ENCODE measurements around the gene KRT71. TPM values are rescaled to one million over a fixed set of nuclear protein-coding genes. Genes with fewer than 3 reads are reported as not detected.

The KRT71 gene
- total RNA-seq, 1 experiment from 2014 or later: not detected

DNA sequence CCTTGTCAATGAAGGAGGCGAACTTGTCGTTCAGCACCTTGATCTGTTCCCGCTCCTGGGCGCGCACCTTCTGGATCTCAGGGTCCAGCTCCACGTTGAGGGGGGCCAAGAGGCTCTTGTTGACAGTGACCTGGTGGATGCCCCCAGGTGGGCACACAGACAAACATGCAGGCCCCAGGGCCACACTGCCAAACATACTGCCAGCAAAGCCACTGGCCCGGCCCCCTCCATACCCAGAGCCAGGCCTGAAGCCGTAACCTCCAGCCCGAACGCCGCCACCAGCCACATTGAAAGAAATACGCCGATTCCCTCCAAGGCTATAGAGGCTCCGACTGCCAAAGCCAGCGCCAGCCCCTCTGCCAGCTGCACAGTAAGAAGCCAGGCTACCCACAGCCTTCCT, 20.4 kb upstream of the KRT71 start:
- Mint-ChIP-seq H3K4me1 (ENCODE audit: low read depth, unreplicated experiment) (no peaks in the 10 kb centered on the region), H3K36me3 (ENCODE audit: insufficient read depth, unreplicated experiment) (no peaks in the 10 kb centered on the region), H3K27me3 (ENCODE audit: unreplicated experiment) (peaks cover 80% of the 10 kb centered on the region), H3K9me3 (ENCODE audit: low read depth, unreplicated experiment) (no peaks in the 10 kb centered on the region), H3K4me3 (ENCODE audit: low read depth, unreplicated experiment) (no peak overlapping the region), H3K27ac (ENCODE audit: unreplicated experiment) (no peak overlapping the region)
- intact Hi-C loops (cut with micrococcal nuclease; ENCODE audit: unreplicated experiment): no loop called here
- CTCF ChIA-PET: no interaction called here
- TF ChIP-seq, protein P1, sequence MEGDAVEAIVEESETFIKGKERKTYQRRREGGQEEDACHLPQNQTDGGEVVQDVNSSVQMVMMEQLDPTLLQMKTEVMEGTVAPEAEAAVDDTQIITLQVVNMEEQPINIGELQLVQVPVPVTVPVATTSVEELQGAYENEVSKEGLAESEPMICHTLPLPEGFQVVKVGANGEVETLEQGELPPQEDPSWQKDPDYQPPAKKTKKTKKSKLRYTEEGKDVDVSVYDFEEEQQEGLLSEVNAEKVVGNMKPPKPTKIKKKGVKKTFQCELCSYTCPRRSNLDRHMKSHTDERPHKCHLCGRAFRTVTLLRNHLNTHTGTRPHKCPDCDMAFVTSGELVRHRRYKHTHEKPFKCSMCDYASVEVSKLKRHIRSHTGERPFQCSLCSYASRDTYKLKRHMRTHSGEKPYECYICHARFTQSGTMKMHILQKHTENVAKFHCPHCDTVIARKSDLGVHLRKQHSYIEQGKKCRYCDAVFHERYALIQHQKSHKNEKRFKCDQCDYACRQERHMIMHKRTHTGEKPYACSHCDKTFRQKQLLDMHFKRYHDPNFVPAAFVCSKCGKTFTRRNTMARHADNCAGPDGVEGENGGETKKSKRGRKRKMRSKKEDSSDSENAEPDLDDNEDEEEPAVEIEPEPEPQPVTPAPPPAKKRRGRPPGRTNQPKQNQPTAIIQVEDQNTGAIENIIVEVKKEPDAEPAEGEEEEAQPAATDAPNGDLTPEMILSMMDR (IDR thresholded peaks at IDR 0.05; ENCODE audit: unreplicated experiment): no peak
- DNase-seq: no peak
- BruUV-seq (replicated peaks): no TSS peak

DNA sequence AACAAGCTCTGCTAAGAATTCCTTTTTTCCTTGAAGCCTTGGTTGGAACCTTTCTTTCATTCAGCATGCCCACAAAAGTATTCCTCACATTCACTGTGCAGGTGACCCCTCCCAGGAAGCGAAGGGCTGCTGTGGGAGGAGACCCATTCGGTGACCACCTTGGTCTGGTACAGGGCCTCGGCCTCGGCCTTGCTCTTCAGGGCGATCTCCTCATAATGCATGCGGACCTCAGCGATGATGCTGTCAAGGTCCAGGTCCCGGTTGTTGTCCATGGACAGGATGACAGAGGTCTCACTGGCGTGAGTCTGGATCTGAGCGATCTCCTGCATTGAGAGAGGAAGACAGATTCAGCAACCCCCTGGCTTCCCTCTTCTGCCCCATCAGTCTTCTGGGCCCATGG, 17.6 kb upstream of the KRT71 start:
- intact Hi-C loops (cut with micrococcal nuclease; ENCODE audit: unreplicated experiment): no loop called here
- CTCF ChIA-PET: no interaction called here
- no peak overlapping the region for H3K27ac Mint-ChIP-seq (ENCODE audit: unreplicated experiment)
- TF ChIP-seq, protein P1 (IDR thresholded peaks at IDR 0.05; ENCODE audit: unreplicated experiment): no peak
- BruUV-seq (replicated peaks): no TSS peak
- H3K4me3 Mint-ChIP-seq (ENCODE audit: low read depth, unreplicated experiment): no peak overlapping the region
- no peak for DNase-seq
- no peaks in the 10 kb centered on the region for H3K9me3 Mint-ChIP-seq (ENCODE audit: low read depth, unreplicated experiment)
- H3K27me3 Mint-ChIP-seq (ENCODE audit: unreplicated experiment): peaks cover 82% of the 10 kb centered on the region
- H3K4me1 Mint-ChIP-seq (ENCODE audit: low read depth, unreplicated experiment): no peaks in the 10 kb centered on the region
- no peaks in the 10 kb centered on the region for H3K36me3 Mint-ChIP-seq (ENCODE audit: insufficient read depth, unreplicated experiment)

DNA sequence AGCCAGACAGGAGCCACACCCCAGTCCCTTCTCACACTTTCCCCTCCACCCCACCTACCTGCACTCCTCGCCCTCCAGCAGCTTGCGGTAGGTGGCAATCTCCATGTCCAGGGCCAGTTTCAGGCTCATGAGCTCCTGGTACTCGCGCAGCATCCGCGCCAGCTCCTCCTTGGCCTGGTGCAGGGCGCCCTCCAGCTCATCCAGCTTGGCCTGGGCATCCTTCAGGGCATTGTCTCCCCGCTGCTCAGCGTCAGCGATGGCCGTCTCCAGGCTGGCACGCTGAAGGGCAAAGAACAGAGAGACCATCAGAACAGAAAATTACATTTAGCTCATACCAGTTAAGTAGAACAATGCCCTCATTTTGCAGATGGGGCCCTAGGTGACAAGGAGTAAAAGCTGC, 15.2 kb upstream of the KRT71 start:
- H3K27me3 Mint-ChIP-seq (ENCODE audit: unreplicated experiment): peaks cover 95% of the 10 kb centered on the region
- DNase-seq: no peak
- no TSS peak for BruUV-seq (replicated peaks)
- TF ChIP-seq, protein P1 (IDR thresholded peaks at IDR 0.05; ENCODE audit: unreplicated experiment): no peak
- intact Hi-C loops (cut with micrococcal nuclease; ENCODE audit: unreplicated experiment): no loop called here
- no peaks in the 10 kb centered on the region for H3K36me3 Mint-ChIP-seq (ENCODE audit: insufficient read depth, unreplicated experiment)
- CTCF ChIA-PET: no interaction called here
- no peak overlapping the region for H3K27ac Mint-ChIP-seq (ENCODE audit: unreplicated experiment)
- no peak overlapping the region for H3K4me3 Mint-ChIP-seq (ENCODE audit: low read depth, unreplicated experiment)
- H3K9me3 Mint-ChIP-seq (ENCODE audit: low read depth, unreplicated experiment): no peaks in the 10 kb centered on the region
- no peaks in the 10 kb centered on the region for H3K4me1 Mint-ChIP-seq (ENCODE audit: low read depth, unreplicated experiment)

DNA sequence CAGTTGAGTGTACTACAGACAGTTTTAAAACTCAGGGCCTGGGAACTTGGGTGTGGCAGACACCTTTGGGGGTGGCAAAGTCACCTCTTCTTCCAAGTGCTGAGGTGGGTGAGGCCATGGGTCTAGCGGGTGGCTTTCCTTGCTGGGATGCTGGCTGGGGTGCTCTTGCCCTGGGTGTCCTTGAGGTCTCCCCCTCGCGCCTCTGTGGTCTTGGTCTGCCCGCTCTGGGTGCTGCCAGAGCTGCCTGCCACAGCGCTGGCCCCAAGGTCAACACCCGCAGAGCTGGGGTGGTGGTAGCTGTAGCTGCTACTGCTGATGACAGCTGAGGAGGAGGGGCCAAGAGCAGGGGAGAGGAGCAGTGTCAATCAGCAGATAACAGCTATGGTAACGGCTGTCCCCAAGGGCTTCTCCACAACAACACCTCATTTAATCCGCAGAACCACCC, 13.9 kb upstream of the KRT71 start:
- Mint-ChIP-seq H3K9me3 (ENCODE audit: low read depth, unreplicated experiment) (no peaks in the 10 kb centered on the region), H3K4me1 (ENCODE audit: low read depth, unreplicated experiment) (no peaks in the 10 kb centered on the region), H3K36me3 (ENCODE audit: insufficient read depth, unreplicated experiment) (no peaks in the 10 kb centered on the region), H3K27me3 (ENCODE audit: unreplicated experiment) (peaks cover 84% of the 10 kb centered on the region), H3K27ac (ENCODE audit: unreplicated experiment) (no peak overlapping the region), H3K4me3 (ENCODE audit: low read depth, unreplicated experiment) (no peak overlapping the region)
- intact Hi-C loops (cut with micrococcal nuclease; ENCODE audit: unreplicated experiment): no loop called here
- no TSS peak for BruUV-seq (replicated peaks)
- CTCF ChIA-PET: no interaction called here
- TF ChIP-seq, protein P1 (IDR thresholded peaks at IDR 0.05; ENCODE audit: unreplicated experiment): no peak
- no peak for DNase-seq
